ENCODE measurements around the gene CDK5RAP1. TPM values are rescaled to one million over a fixed set of nuclear protein-coding genes. Genes with fewer than 3 reads are reported as not detected.

Gene CDK5RAP1
- 24.7 and 27.4 TPM in 2 replicates for total RNA-seq

GRCh38 chr20:33401184-33401920, at the start of gene CDK5RAP1:
Gene CDK5RAP1 (minus strand): TSS chr20:33401519. CDS start chr20:33397064, 4,455 bp downstream.

GRCh38 chr20:33443512-33444239, 42.4 kb upstream of the CDK5RAP1 start, which contains the start of gene SNTA1:
Gene SNTA1 (minus strand): TSS chr20:33443763. CDS start chr20:33443620, 143 bp downstream.

Other genes starting within 250 kb of the CDK5RAP1 start
- not detected in 2 replicates for gene BPIFA2, start 233.4 kb downstream of the CDK5RAP1 start, total RNA-seq
- not detected in 2 replicates for gene BPIFA3, start 184.2 kb downstream of the CDK5RAP1 start, total RNA-seq
- not detected in 2 replicates for gene BPIFA1, start 165.5 kb downstream of the CDK5RAP1 start, total RNA-seq
- not detected in 2 replicates for gene BPIFB1, start 118.3 kb downstream of the CDK5RAP1 start, total RNA-seq
- gene SNTA1, start 42.2 kb upstream of the CDK5RAP1 start, total RNA-seq: 4.4 and 6.2 TPM in 2 replicates
- gene CBFA2T2, start 88.6 kb upstream of the CDK5RAP1 start, total RNA-seq: 2.4 and 3.2 TPM in 2 replicates